ENCODE data around the gene BHLHE41. TPM values are rescaled to one million over a fixed set of nuclear protein-coding genes. Genes with fewer than 3 reads are reported as not detected.

BHLHE41 gene
- total RNA-seq, 2 donors from 2014 or later: 0.11 to 3.5 TPM

GRCh38 chr12:26096036-26096435 lies 28.8 kb downstream of the BHLHE41 start:
- no peaks in the 10 kb centered on the region for H3K9me3 Mint-ChIP-seq
- Histone ChIP-seq H3K9ac (ENCODE audit: extremely low read depth, low read length, poor library complexity, severe bottlenecking) (no peak overlapping the region), H3K4me1 (ENCODE audit: control insufficient read depth, insufficient read depth, low read length) (no peaks in the 10 kb centered on the region), H3K9me3 (ENCODE audit: control insufficient read depth, low read length) (no peaks in the 10 kb centered on the region), H3K4me3 (ENCODE audit: low read length) (no peak overlapping the region), H3K36me3 (ENCODE audit: control insufficient read depth, insufficient read depth, low read length) (no peaks in the 10 kb centered on the region), H3K27me3 (ENCODE audit: control insufficient read depth, insufficient read depth, low read length, poor library complexity, severe bottlenecking) (no peaks in the 10 kb centered on the region), H3K27ac (ENCODE audit: low read depth, low read length) (no peak overlapping the region)
- no peaks in the 10 kb centered on the region for H3K36me3 Mint-ChIP-seq (ENCODE audit: low read depth)
- H3K27ac Mint-ChIP-seq: no peak overlapping the region
- no peak overlapping the region for H3K4me3 Mint-ChIP-seq
- WGBS, 2 experiments (ENCODE audit: insufficient coverage in 1 of 2, insufficient read length in 1 of 2): 78 to 100% methylated on average over 1 to 2 of the region's 2 CpGs
- H3K4me1 Mint-ChIP-seq: peaks cover 17% of the 10 kb centered on the region
- peaks cover 1% of the 10 kb centered on the region for H3K27me3 Mint-ChIP-seq (ENCODE audit: insufficient read depth)
- no peak for TF ChIP-seq CTCF (conservative IDR thresholded peaks at IDR 0.05)
- no peak for DNase-seq

- no peaks in the 10 kb centered on the region for H3K9me3 ChIP-seq (ENCODE audit: control insufficient read depth, low read length)
- Mint-ChIP-seq H3K4me3 (no peak overlapping the region), H3K4me1 (peaks cover 19% of the 10 kb centered on the region), H3K27ac (no peak overlapping the region), H3K36me3 (ENCODE audit: low read depth) (no peaks in the 10 kb centered on the region), H3K9me3 (no peaks in the 10 kb centered on the region), H3K27me3 (ENCODE audit: insufficient read depth) (peaks cover 1% of the 10 kb centered on the region)
- H3K27me3 ChIP-seq (ENCODE audit: control insufficient read depth, insufficient read depth, low read length, poor library complexity, severe bottlenecking): no peaks in the 10 kb centered on the region
- H3K4me1 ChIP-seq (ENCODE audit: control insufficient read depth, insufficient read depth, low read length): no peaks in the 10 kb centered on the region
- no peak for TF ChIP-seq CTCF (conservative IDR thresholded peaks at IDR 0.05)
- WGBS, 2 experiments (ENCODE audit: insufficient coverage in 1 of 2, insufficient read length in 1 of 2): 91% methylated on average over 2 of the region's 2 CpGs; no CpG with 5 or more reads in 1 of the 2 experiments
- no peak overlapping the region for H3K4me3 ChIP-seq (ENCODE audit: low read length)
- no peak overlapping the region for H3K27ac ChIP-seq (ENCODE audit: low read depth, low read length)
- H3K9ac ChIP-seq (ENCODE audit: extremely low read depth, low read length, poor library complexity, severe bottlenecking): no peak overlapping the region
- DNase-seq: no peak
- H3K36me3 ChIP-seq (ENCODE audit: control insufficient read depth, insufficient read depth, low read length): no peaks in the 10 kb centered on the region
Observed at GRCh38 chr12:26095186-26095585, 29.7 kb downstream of the BHLHE41 start.

GRCh38 chr12:26092346-26093105 lies 32.3 kb downstream of the BHLHE41 start:
- Mint-ChIP-seq H3K4me3 (no peak overlapping the region), H3K9me3 (no peaks in the 10 kb centered on the region), H3K4me1 (peaks cover 35% of the 10 kb centered on the region), H3K27me3 (ENCODE audit: insufficient read depth) (no peaks in the 10 kb centered on the region), H3K27ac (no peak overlapping the region), H3K36me3 (ENCODE audit: low read depth) (no peaks in the 10 kb centered on the region)
- DNase-seq: no peak
- Histone ChIP-seq H3K27me3 (ENCODE audit: control insufficient read depth, insufficient read depth, low read length, poor library complexity, severe bottlenecking) (no peaks in the 10 kb centered on the region), H3K9ac (ENCODE audit: extremely low read depth, low read length, poor library complexity, severe bottlenecking) (no peak overlapping the region), H3K4me1 (ENCODE audit: control insufficient read depth, insufficient read depth, low read length) (no peaks in the 10 kb centered on the region), H3K9me3 (ENCODE audit: control insufficient read depth, low read length) (no peaks in the 10 kb centered on the region), H3K27ac (ENCODE audit: low read depth, low read length) (no peak overlapping the region), H3K4me3 (ENCODE audit: low read length) (no peak overlapping the region), H3K36me3 (ENCODE audit: control insufficient read depth, insufficient read depth, low read length) (no peaks in the 10 kb centered on the region)
- no peak for TF ChIP-seq CTCF (conservative IDR thresholded peaks at IDR 0.05)
- WGBS, 2 experiments (ENCODE audit: insufficient coverage in 1 of 2, insufficient read length in 1 of 2): 84 to 100% methylated on average over 1 to 3 of the region's 4 CpGs

Data from endodermal cell (in vitro differentiated cells).